ENCODE results near the gene MAB21L3.
A peak's percentile ranks its signal among the peaks of the same experiment; 100 is the strongest.
"Not testable (repeated sequence)": the region's sequence is repeated elsewhere in the genome, so short reads cannot be mapped to it uniquely, and the experiment has no call there.

MAB21L3 gene

GRCh38 chr1:116133696-116134475 is 22.7 kb downstream of the MAB21L3 start:
- no peak for DNase-seq (ENCODE audit: low read depth in 2 of 3, low spot score in 1 of 3)

- DNase-seq (ENCODE audit: low read depth in 2 of 3, low spot score in 1 of 3), result no peak
Measured at GRCh38 chr1:116134476-116134773, 23.2 kb downstream of the MAB21L3 start.

- no peak for DNase-seq (ENCODE audit: low read depth in 2 of 3, low spot score in 1 of 3)
Measured at GRCh38 chr1:116138277-116138792, 27.1 kb downstream of the MAB21L3 start.

- DNase-seq (ENCODE audit: low read depth in 2 of 3, low spot score in 1 of 3), result no peak
Measured at GRCh38 chr1:116139592-116140134, 28.5 kb downstream of the MAB21L3 start.

GRCh38 chr1:116144151-116144550 is 33.0 kb downstream of the MAB21L3 start:
- DNase-seq (ENCODE audit: low read depth in 2 of 3, low spot score in 1 of 3), result no peak

- DNase-seq (ENCODE audit: low read depth in 2 of 3, low spot score in 1 of 3), result not testable (repeated sequence)
Measured at GRCh38 chr1:116146447-116147113, 35.4 kb downstream of the MAB21L3 start.

- no peak for DNase-seq (ENCODE audit: low read depth in 2 of 3, low spot score in 1 of 3)
Measured at GRCh38 chr1:116147114-116147510, 35.9 kb downstream of the MAB21L3 start.

- DNase-seq (ENCODE audit: low read depth in 2 of 3, low spot score in 1 of 3), result no peak
Measured at GRCh38 chr1:116147972-116148371, 36.8 kb downstream of the MAB21L3 start.

GRCh38 chr1:116148967-116149366 is 37.8 kb downstream of the MAB21L3 start:
- no peak for DNase-seq (ENCODE audit: low read depth in 2 of 3, low spot score in 1 of 3)

GRCh38 chr1:116150368-116150767 is 39.2 kb downstream of the MAB21L3 start:
- DNase-seq (ENCODE audit: low read depth in 2 of 3, low spot score in 1 of 3), result no peak

- peak; percentile 60 to 69 (median 62) for DNase-seq (ENCODE audit: low read depth in 2 of 3, low spot score in 1 of 3)
Measured at GRCh38 chr1:116151739-116152576, 40.8 kb downstream of the MAB21L3 start.

GRCh38 chr1:116152577-116152943 is 41.4 kb downstream of the MAB21L3 start:
- no peak for DNase-seq (ENCODE audit: low read depth in 2 of 3, low spot score in 1 of 3)

GRCh38 chr1:116152950-116153691 is 41.9 kb downstream of the MAB21L3 start:
- DNase-seq (ENCODE audit: low read depth in 2 of 3, low spot score in 1 of 3), result no peak

GRCh38 chr1:116153692-116154031 is 42.5 kb downstream of the MAB21L3 start:
- DNase-seq (ENCODE audit: low read depth in 2 of 3, low spot score in 1 of 3), result no peak

GRCh38 chr1:116154536-116154935 is 43.3 kb downstream of the MAB21L3 start:
- DNase-seq (ENCODE audit: low read depth in 2 of 3, low spot score in 1 of 3), result no peak

GRCh38 chr1:116157096-116157495 is 45.9 kb downstream of the MAB21L3 start:
- no peak for DNase-seq (ENCODE audit: low read depth in 2 of 3, low spot score in 1 of 3)

GRCh38 chr1:116159177-116159576 is 48.0 kb downstream of the MAB21L3 start:
- DNase-seq (ENCODE audit: low read depth in 2 of 3, low spot score in 1 of 3), result no peak

- DNase-seq (ENCODE audit: low read depth in 2 of 3, low spot score in 1 of 3), result no peak
Measured at GRCh38 chr1:116159611-116160010, 48.4 kb downstream of the MAB21L3 start.

- DNase-seq (ENCODE audit: low read depth in 2 of 3, low spot score in 1 of 3), result no peak
Measured at GRCh38 chr1:116161390-116161789, 50.2 kb downstream of the MAB21L3 start.

GRCh38 chr1:116161877-116162390 is 50.7 kb downstream of the MAB21L3 start:
- DNase-seq (ENCODE audit: low read depth in 2 of 3, low spot score in 1 of 3), result no peak

- DNase-seq (ENCODE audit: low read depth in 2 of 3, low spot score in 1 of 3), result no peak
Measured at GRCh38 chr1:116163533-116163932, 52.3 kb downstream of the MAB21L3 start.

All from stimulated activated CD4-positive, alpha-beta T cell treated with anti-CD3 and anti-CD28 coated beads, Interleukin-12 subunit alpha, Interleukin-12 subunit beta, amount 100 ng/mL, for 48 hours (primary cell).